ENCODE data around the gene PEAK3.

PEAK3 gene, protein sequence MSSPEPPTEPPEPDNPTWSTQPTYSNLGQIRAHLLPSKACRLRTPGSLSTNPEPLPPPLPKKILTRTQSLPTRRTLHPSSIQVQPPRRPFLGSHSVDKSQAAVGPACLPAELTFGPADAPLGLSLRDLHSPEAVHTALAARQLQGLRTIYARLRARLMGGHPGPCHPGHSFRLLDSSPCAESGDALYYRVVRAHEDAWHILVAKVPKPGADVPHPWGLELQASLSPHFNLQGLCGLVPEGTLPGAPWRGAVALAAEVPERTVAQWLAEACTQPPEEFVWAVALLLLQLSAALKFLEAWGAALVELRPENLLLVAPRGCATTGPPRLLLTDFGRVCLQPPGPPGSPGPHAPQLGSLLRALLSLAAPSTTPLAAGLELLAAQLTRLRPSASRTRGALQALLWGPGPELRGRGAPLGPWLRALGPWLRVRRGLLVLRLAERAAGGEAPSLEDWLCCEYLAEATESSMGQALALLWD

DNA sequence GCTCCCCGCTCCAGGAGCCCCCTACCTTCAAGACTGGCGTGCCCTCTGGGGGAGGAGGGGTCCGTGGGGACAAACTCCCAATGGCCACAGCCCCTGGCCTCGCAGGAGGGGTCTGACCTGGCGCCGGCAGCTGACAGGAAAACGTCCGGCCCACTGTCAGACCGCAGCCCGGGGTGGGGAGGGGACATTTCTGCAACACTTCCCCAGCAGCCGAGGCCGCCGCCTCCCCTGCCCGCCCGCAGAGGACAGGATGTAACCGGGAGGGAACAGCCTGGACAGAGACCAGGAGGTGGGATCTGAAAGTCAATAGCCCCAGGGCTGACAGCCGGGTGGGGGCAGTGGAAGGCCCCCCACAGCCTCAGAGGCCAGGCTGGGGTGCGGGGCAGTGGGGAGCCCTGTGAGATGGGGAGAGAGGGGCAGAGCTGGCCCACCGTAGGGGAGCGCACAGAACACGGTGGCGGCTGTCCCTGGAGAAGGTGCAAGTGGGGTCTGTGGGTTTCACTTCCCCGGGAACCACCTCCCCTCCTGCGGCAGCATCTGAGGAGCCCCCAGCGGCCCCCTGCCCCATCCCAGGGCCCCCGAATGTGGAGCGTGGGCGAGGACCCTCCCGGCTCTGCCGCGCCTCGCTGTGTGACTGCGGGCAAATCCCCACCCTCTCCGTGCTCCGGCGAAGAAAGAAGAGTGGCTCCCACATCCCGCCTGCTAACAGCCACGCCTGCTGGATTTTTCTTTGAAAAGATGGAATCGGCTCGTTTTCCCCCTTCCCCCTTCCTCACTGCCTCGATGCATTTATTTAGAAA is at the start of gene PEAK3:
PEAK3 (minus strand) TSS at position 114 of the 800 bp plus-strand sequence. CDS start 1,244 bp downstream, outside the sequence.
- peak; percentile 47 for DNase-seq

- no peak for DNase-seq
Observed at GRCh38 chr19:2330632-2331284, 48.8 kb upstream of the PEAK3 start.

DNA sequence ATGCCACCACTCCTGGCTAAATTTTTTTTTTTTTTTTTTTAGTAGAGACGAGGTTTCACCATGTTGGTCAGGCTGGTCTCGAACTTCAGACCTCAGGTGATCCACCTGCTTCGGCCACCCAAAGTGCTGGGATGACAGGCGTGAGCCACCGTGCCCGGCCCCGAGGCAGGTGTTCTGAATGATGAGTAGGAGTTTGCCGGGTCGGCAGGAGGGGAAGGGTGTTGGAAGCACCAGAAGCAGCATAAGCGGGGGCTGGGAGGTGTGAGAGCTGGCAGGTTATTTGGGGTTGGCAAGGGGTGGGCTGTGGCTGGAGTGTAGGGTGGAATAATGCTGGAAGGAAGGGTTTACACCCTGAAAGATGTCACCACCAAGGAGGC is 48.3 kb upstream of the PEAK3 start:
- no peak for DNase-seq

- peak; percentile 73 for DNase-seq
Observed at GRCh38 chr19:2329501-2329916, 47.5 kb upstream of the PEAK3 start.

- DNase-seq: no peak
Observed at GRCh38 chr19:2329149-2329478, 47.1 kb upstream of the PEAK3 start.

GRCh38 chr19:2328401-2329148 is 46.6 kb upstream of the PEAK3 start, which contains the start of the genes LSM7 and SPPL2B:
LSM7 (minus strand) TSS chr19:2328586; CDS start chr19:2328566, 20 bp downstream.
SPPL2B (plus strand) TSS chr19:2328684; CDS start chr19:2328710, 26 bp downstream.
- DNase-seq: peak; percentile 95

- peak; percentile 45 for DNase-seq
Observed at GRCh38 chr19:2327773-2328400, 45.9 kb upstream of the PEAK3 start.

GRCh38 chr19:2326699-2327360 is 44.9 kb upstream of the PEAK3 start:
- DNase-seq: no peak

DNA sequence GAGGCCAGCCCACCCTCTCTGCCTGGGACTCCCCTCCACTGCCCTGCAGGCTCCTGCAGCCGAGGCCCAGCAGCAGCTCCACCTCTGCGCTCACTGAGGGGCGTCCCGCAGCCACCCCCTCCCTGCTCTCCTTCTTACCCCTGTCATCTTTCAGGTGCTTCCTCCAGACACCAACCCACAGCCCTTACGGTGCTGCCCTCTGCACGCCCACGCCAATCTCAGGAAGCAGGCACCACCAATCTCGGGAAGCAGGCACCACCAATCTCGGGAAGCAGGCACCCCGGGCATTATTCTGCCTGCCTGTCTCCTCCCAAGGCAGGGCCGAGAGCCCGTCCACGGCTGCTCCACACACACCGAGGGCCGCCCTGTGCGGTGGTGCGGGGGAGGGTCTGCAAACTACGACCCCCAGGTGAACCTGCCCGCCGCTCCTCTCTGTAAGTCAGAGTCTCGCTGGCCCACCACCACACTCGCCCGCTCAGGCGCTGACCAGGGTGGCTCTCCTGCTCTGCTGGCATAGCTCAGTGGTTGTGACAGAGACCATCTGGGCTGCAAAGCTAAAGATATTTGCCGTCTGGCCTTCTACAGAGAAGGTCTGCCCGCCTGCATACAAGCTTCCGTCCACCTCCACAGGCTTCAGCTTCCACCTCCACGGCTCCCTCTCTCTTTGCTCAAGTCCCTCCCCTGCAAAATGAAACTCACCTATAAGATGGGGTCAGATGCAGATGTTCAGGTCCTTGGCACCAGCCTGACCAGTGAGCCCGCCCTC is 43.5 kb upstream of the PEAK3 start:
- no peak for DNase-seq

DNA sequence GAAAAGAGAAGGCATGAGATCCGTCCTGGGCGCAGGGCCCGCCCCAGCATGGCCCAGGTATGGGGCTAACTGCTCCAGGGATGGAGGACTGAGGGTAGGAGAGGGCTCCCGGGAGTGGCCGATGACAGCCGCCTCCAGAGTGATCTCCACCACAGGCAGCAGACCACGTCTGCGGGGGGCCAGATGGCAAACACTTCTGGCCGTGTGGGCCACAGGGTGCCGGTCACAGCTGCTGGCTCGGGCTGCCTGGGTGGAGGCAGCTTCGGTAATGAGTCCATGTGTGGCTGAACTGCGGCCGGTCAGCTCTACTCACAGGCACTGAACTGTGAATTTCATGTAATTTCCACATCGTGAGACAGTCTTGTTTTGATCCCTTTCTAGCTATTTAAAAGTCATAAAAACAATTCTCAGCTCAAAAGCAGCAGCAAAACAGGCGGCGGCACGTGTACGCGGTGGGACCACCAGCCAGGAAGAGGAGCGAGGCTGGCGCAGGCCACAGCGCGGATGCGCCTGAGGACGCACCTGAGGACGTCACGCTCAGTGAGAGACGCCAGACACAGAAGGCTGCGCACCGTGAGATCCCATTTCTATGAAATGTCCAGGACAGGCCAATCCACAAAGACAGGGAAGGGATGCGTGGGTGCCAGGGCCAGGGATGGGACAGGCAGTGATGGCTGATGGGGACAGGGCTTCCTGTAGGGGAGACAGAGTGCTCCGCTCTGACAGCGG is 42.4 kb upstream of the PEAK3 start:
- peak; percentile 53 for DNase-seq

DNA sequence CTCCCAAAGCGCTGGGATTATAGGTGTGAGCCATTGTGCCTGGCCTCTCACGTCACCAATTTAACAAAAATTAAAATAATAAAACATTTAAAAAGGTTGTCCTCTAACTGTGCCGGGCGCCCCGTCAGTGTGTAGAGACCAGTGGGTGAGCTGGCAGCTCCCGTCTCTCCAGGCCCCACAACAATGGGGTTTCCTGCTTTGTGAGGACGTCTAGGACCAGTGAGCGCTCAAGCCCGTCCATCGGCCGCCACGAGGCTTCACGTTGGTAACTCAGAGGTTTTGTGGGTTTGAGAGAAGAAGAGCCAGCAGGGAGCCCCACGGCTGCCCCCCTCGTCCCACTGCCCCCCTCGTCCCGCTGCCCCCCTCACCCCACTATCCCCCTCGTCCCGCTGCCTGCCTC is 41.7 kb upstream of the PEAK3 start:
- no peak for DNase-seq

DNA sequence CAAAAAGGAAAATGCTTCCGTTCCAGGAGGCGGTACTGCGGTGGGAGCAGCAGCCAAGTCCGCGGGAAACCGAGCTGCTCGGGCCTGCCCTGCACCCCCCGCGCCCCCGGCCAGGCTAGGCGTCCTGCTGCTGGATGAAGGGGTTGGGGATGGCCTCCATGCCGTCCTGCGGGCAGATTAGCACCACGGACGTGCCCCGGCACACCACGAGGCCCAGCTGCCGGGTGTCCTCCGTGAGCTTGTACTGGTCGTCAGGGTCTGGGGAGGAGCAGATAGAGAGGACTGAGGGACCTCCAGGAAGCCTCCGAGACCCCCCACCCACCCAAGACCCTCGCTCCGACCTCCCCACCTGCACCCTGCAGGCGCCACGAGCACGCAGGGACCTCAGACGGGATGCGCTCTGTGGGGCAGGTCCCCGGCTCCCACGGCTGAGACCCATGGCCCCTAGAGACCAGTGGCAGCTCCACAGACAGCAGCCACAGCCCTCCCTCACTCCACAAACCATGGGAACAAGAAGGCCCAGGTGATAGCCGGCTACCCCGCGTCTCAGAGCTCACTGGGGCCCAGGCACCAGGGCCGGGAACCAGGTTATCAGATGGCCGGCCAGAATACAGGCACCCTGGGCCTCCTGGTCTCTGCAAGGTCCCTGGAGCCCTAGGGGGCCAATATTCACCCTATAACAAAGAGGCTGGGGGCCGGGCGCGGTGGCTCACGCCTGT is 39.7 kb upstream of the PEAK3 start:
- DNase-seq: no peak

DNA sequence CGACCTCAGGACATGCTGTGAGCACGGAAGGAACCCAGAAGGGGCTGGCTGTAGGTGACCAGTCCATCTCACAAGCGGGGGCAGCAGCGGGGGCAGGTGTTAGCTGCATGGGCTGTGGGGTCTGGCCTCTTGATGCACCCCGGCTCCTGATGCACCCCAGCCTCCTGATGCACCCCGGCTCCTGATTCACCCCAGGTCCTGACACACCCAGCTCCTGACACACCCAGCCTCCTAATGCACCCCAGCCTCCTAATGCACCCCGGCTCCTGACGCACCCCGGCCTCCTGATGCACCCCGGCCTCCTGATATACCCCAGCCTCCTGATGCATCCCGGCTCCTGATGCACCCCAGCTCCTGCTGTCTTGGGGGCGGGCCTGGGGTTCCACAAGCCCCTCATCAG is 39.0 kb upstream of the PEAK3 start:
- DNase-seq: no peak

- DNase-seq: no peak
Observed at GRCh38 chr19:2320049-2320448, 38.1 kb upstream of the PEAK3 start.

- no peak for DNase-seq
Observed at GRCh38 chr19:2319551-2319950, 37.6 kb upstream of the PEAK3 start.

- no peak for DNase-seq
Observed at GRCh38 chr19:2318923-2319322, 36.9 kb upstream of the PEAK3 start.

GRCh38 chr19:2317756-2318155 is 35.8 kb upstream of the PEAK3 start:
- no peak for DNase-seq

GRCh38 chr19:2317300-2317699 is 35.3 kb upstream of the PEAK3 start:
- DNase-seq: no peak

DNA sequence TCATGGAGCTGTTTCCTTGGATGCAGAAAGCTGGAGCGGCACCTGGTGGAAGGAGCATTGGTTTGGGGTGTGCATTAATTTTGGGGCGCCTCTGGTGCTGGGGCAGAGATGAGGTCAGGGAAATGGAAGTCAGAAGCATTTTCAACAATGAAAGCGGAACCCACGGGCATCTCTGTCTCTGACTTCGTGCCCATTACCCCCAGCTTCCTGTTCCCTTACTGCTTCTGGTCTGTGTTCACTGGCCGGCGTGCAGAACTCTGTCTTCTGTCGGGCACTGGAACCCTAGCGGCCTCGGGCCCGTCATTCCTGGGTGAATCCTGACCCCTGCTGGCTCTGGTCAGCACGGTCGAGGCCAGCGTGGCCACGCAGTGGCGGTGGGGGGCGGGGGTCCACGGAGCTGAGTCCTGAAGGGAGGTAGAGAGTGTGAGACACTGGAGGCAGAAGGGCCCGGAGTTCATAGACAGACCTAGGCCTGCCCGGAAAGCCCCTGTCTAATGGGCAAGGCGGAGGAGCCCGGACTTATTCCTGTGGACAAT is 33.9 kb upstream of the PEAK3 start:
- DNase-seq: peak; percentile 83
